Measurements from ENCODE around the gene CALY. TPM values are rescaled to one million over a fixed set of nuclear protein-coding genes. Genes with fewer than 3 reads are reported as not detected.

Gene CALY
- total RNA-seq, 1 donor from 2014 or later = not detected

DNA sequence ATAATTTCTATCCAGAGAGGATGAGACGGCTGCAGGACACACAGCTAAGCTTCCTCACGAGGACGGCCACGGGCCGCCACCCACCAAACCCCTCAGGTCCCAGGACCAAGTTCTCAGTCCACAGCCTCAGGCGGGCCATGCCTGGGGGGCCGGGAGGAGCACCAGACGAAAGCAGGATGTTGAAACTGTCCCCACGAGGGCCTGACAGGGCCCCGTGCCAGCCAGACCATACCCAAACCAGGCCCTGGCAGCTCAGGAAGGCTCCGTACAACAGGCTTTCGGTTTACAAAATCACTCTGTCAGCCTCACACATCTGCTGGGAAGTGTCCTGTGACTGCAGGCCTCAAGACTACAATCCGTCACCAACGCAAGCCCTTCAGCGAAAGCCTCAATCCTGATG lies 42.5 kb downstream of the CALY start:
- CTCF ChIA-PET = no interaction called here
- DNase-seq = no peak
- TF ChIP-seq, protein P1, sequence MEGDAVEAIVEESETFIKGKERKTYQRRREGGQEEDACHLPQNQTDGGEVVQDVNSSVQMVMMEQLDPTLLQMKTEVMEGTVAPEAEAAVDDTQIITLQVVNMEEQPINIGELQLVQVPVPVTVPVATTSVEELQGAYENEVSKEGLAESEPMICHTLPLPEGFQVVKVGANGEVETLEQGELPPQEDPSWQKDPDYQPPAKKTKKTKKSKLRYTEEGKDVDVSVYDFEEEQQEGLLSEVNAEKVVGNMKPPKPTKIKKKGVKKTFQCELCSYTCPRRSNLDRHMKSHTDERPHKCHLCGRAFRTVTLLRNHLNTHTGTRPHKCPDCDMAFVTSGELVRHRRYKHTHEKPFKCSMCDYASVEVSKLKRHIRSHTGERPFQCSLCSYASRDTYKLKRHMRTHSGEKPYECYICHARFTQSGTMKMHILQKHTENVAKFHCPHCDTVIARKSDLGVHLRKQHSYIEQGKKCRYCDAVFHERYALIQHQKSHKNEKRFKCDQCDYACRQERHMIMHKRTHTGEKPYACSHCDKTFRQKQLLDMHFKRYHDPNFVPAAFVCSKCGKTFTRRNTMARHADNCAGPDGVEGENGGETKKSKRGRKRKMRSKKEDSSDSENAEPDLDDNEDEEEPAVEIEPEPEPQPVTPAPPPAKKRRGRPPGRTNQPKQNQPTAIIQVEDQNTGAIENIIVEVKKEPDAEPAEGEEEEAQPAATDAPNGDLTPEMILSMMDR (IDR thresholded peaks at IDR 0.05) = no peak
- Mint-ChIP-seq H3K27me3 (no peaks in the 10 kb centered on the region), H3K4me3 (no peak overlapping the region), H3K4me1 (no peaks in the 10 kb centered on the region), H3K27ac (no peak overlapping the region), H3K9me3 (no peaks in the 10 kb centered on the region), H3K36me3 (ENCODE audit: low read depth) (peaks cover 78% of the 10 kb centered on the region)
- POLR2A ChIA-PET = no interaction called here
- ATAC-seq (ENCODE audit: low read depth) = no peak
- intact Hi-C loops (cut with micrococcal nuclease) = no loop called here

GRCh38 chr10:133293810-133294119 lies 42.9 kb downstream of the CALY start:
- TF ChIP-seq, protein P1 (IDR thresholded peaks at IDR 0.05) = no peak
- ChIA-PET POLR2A (no interaction called here), CTCF (no interaction called here)
- no peak overlapping the region for H3K27ac Mint-ChIP-seq
- no peaks in the 10 kb centered on the region for H3K4me1 Mint-ChIP-seq
- no peak for DNase-seq
- H3K36me3 Mint-ChIP-seq (ENCODE audit: low read depth) = peaks cover 78% of the 10 kb centered on the region
- no peaks in the 10 kb centered on the region for H3K9me3 Mint-ChIP-seq
- no peak overlapping the region for H3K4me3 Mint-ChIP-seq
- no peak for ATAC-seq (ENCODE audit: low read depth)
- intact Hi-C loops (cut with micrococcal nuclease) = no loop called here
- H3K27me3 Mint-ChIP-seq = no peaks in the 10 kb centered on the region

- intact Hi-C loops (cut with micrococcal nuclease) = no loop called here
- TF ChIP-seq, protein P1 (IDR thresholded peaks at IDR 0.05) = no peak
- no peak for ATAC-seq (ENCODE audit: low read depth)
- Mint-ChIP-seq H3K36me3 (ENCODE audit: low read depth) (peaks cover 75% of the 10 kb centered on the region), H3K27me3 (no peaks in the 10 kb centered on the region), H3K4me1 (no peaks in the 10 kb centered on the region), H3K9me3 (no peaks in the 10 kb centered on the region), H3K27ac (no peak overlapping the region), H3K4me3 (no peak overlapping the region)
- no peak for DNase-seq
- ChIA-PET CTCF (no interaction called here), POLR2A (interaction anchor here (0.7 to 1.2 kb wide), 2 partner anchors 15 to 28 kb away, joined by 3 read pairs; no protein-coding TSS in a partner anchor)
Observed at GRCh38 chr10:133292919-133293809, 43.5 kb downstream of the CALY start.

GRCh38 chr10:133289761-133290160 lies 46.9 kb downstream of the CALY start:
- no peaks in the 10 kb centered on the region for H3K4me1 Mint-ChIP-seq
- H3K36me3 Mint-ChIP-seq (ENCODE audit: low read depth) = peaks cover 75% of the 10 kb centered on the region
- intact Hi-C loops (cut with micrococcal nuclease) = no loop called here
- no peak overlapping the region for H3K27ac Mint-ChIP-seq
- H3K27me3 Mint-ChIP-seq = no peaks in the 10 kb centered on the region
- DNase-seq (no peak), ATAC-seq (ENCODE audit: low read depth) (no peak)
- no peak overlapping the region for H3K4me3 Mint-ChIP-seq
- no peaks in the 10 kb centered on the region for H3K9me3 Mint-ChIP-seq
- POLR2A ChIA-PET = no interaction called here
- CTCF ChIA-PET = no interaction called here
- TF ChIP-seq, protein P1 (IDR thresholded peaks at IDR 0.05) = no peak

- intact Hi-C loops (cut with micrococcal nuclease) = no loop called here
Observed at GRCh38 chr10:133287832-133288500, 48.7 kb downstream of the CALY start.

More at GRCh38 chr10:133287832-133288500, 48.7 kb downstream of the CALY start:
- Mint-ChIP-seq H3K4me1 (no peaks in the 10 kb centered on the region), H3K4me3 (no peak overlapping the region), H3K36me3 (ENCODE audit: low read depth) (peaks cover 78% of the 10 kb centered on the region), H3K27me3 (no peaks in the 10 kb centered on the region), H3K27ac (no peak overlapping the region), H3K9me3 (no peaks in the 10 kb centered on the region)
- no peak for ATAC-seq (ENCODE audit: low read depth)
- TF ChIP-seq, protein P1 (IDR thresholded peaks at IDR 0.05) = no peak
- no peak for DNase-seq
- ChIA-PET POLR2A (no interaction called here), CTCF (no interaction called here)
